Measurements from ENCODE around the gene SRSF9. TPM values are rescaled to one million over a fixed set of nuclear protein-coding genes. Genes with fewer than 3 reads are reported as not detected.
"Not testable (repeated sequence)": the region's sequence is repeated elsewhere in the genome, so short reads cannot be mapped to it uniquely, and the experiment has no call there.

The SRSF9 gene
- total and polyA plus RNA-seq, 9 donors: 71.6 to 123 (median 102) TPM

- H3K36me3 ChIP-seq (ENCODE audit: control insufficient read depth, insufficient read depth, low read length): peaks cover 19% of the 10 kb centered on the region
- not testable (repeated sequence) for H3K27ac ChIP-seq (ENCODE audit: low read length); DNase-seq; H3K27me3 ChIP-seq (ENCODE audit: control insufficient read depth, insufficient read depth, low read length); H3K9me3 ChIP-seq (replicated peaks; ENCODE audit: control insufficient read depth, low read depth, low read length); H3K4me1 ChIP-seq (ENCODE audit: control insufficient read depth, insufficient read depth, low read length); H3K4me3 ChIP-seq (ENCODE audit: low read length)
- no CpG with 5 or more reads among the region's 7 CpGs for WGBS (ENCODE audit: insufficient coverage)
These were observed 18.0 kb upstream of the SRSF9 start for GRCh38 chr12:120487552-120487951.

- H3K27ac ChIP-seq (ENCODE audit: low read length): no peak overlapping the region
- no peaks in the 10 kb centered on the region for H3K9me3 ChIP-seq (replicated peaks; ENCODE audit: control insufficient read depth, low read depth, low read length)
- H3K27me3 ChIP-seq (ENCODE audit: control insufficient read depth, insufficient read depth, low read length): no peaks in the 10 kb centered on the region
- DNase-seq: no peak
- WGBS (ENCODE audit: insufficient coverage): no CpG with 5 or more reads among the region's 7 CpGs
- H3K4me1 ChIP-seq (ENCODE audit: control insufficient read depth, insufficient read depth, low read length): no peaks in the 10 kb centered on the region
- peaks cover 27% of the 10 kb centered on the region for H3K36me3 ChIP-seq (ENCODE audit: control insufficient read depth, insufficient read depth, low read length)
- no peak overlapping the region for H3K4me3 ChIP-seq (ENCODE audit: low read length)
These were observed 16.7 kb upstream of the SRSF9 start for GRCh38 chr12:120485961-120486881.

- Histone ChIP-seq H3K36me3 (ENCODE audit: control insufficient read depth, insufficient read depth, low read length) (peaks cover 15% of the 10 kb centered on the region), H3K27ac (ENCODE audit: low read length) (no peak overlapping the region), H3K4me3 (ENCODE audit: low read length) (no peak overlapping the region), H3K9me3 (replicated peaks; ENCODE audit: control insufficient read depth, low read depth, low read length) (no peaks in the 10 kb centered on the region), H3K4me1 (ENCODE audit: control insufficient read depth, insufficient read depth, low read length) (no peaks in the 10 kb centered on the region), H3K27me3 (ENCODE audit: control insufficient read depth, insufficient read depth, low read length) (no peaks in the 10 kb centered on the region)
- 94% methylated on average over 1 of the region's 1 CpG for WGBS (ENCODE audit: insufficient coverage)
- no peak for DNase-seq
These were observed 14.1 kb upstream of the SRSF9 start for GRCh38 chr12:120483621-120484020.

- H3K9me3 ChIP-seq (replicated peaks; ENCODE audit: control insufficient read depth, low read depth, low read length): no peaks in the 10 kb centered on the region
- WGBS (ENCODE audit: insufficient coverage): 95% methylated on average over 4 of the region's 9 CpGs
- DNase-seq: no peak
- no peak overlapping the region for H3K4me3 ChIP-seq (ENCODE audit: low read length)
- no peaks in the 10 kb centered on the region for H3K27me3 ChIP-seq (ENCODE audit: control insufficient read depth, insufficient read depth, low read length)
- H3K4me1 ChIP-seq (ENCODE audit: control insufficient read depth, insufficient read depth, low read length): no peaks in the 10 kb centered on the region
- H3K27ac ChIP-seq (ENCODE audit: low read length): no peak overlapping the region
- H3K36me3 ChIP-seq (ENCODE audit: control insufficient read depth, insufficient read depth, low read length): peaks cover 12% of the 10 kb centered on the region
These were observed 11.6 kb upstream of the SRSF9 start for GRCh38 chr12:120481022-120481767.

GRCh38 chr12:120480211-120480610, 10.7 kb upstream of the SRSF9 start:
- Histone ChIP-seq H3K4me3 (ENCODE audit: low read length) (no peak overlapping the region), H3K4me1 (ENCODE audit: control insufficient read depth, insufficient read depth, low read length) (no peaks in the 10 kb centered on the region), H3K9me3 (replicated peaks; ENCODE audit: control insufficient read depth, low read depth, low read length) (no peaks in the 10 kb centered on the region), H3K36me3 (ENCODE audit: control insufficient read depth, insufficient read depth, low read length) (peaks cover 12% of the 10 kb centered on the region), H3K27me3 (ENCODE audit: control insufficient read depth, insufficient read depth, low read length) (no peaks in the 10 kb centered on the region), H3K27ac (ENCODE audit: low read length) (no peak overlapping the region)
- WGBS (ENCODE audit: insufficient coverage): 71% methylated on average over 1 of the region's 1 CpG
- DNase-seq: no peak

GRCh38 chr12:120479458-120479857, 9.9 kb upstream of the SRSF9 start:
- Histone ChIP-seq H3K4me1 (ENCODE audit: control insufficient read depth, insufficient read depth, low read length) (no peaks in the 10 kb centered on the region), H3K27ac (ENCODE audit: low read length) (no peak overlapping the region), H3K27me3 (ENCODE audit: control insufficient read depth, insufficient read depth, low read length) (no peaks in the 10 kb centered on the region), H3K9me3 (replicated peaks; ENCODE audit: control insufficient read depth, low read depth, low read length) (no peaks in the 10 kb centered on the region), H3K36me3 (ENCODE audit: control insufficient read depth, insufficient read depth, low read length) (peaks cover 12% of the 10 kb centered on the region), H3K4me3 (ENCODE audit: low read length) (no peak overlapping the region)
- WGBS (ENCODE audit: insufficient coverage): 100% methylated on average over 1 of the region's 1 CpG
- DNase-seq: no peak

GRCh38 chr12:120475643-120476042, 6.1 kb upstream of the SRSF9 start:
- H3K27ac ChIP-seq (ENCODE audit: low read length): no peak overlapping the region
- no peaks in the 10 kb centered on the region for H3K36me3 ChIP-seq (ENCODE audit: control insufficient read depth, insufficient read depth, low read length)
- no peaks in the 10 kb centered on the region for H3K4me1 ChIP-seq (ENCODE audit: control insufficient read depth, insufficient read depth, low read length)
- no peaks in the 10 kb centered on the region for H3K27me3 ChIP-seq (ENCODE audit: control insufficient read depth, insufficient read depth, low read length)
- H3K9me3 ChIP-seq (replicated peaks; ENCODE audit: control insufficient read depth, low read depth, low read length): no peaks in the 10 kb centered on the region
- whole genome bisulfite sequencing (ENCODE audit: insufficient coverage): no CpG with 5 or more reads among the region's 1 CpG
- H3K4me3 ChIP-seq (ENCODE audit: low read length): no peak overlapping the region
- DNase-seq: no peak

GRCh38 chr12:120474616-120474960, 5.0 kb upstream of the SRSF9 start:
- Histone ChIP-seq H3K4me1 (ENCODE audit: control insufficient read depth, insufficient read depth, low read length) (peaks cover 5% of the 10 kb centered on the region), H3K27me3 (ENCODE audit: control insufficient read depth, insufficient read depth, low read length) (no peaks in the 10 kb centered on the region), H3K27ac (ENCODE audit: low read length) (no peak overlapping the region), H3K9me3 (replicated peaks; ENCODE audit: control insufficient read depth, low read depth, low read length) (no peaks in the 10 kb centered on the region), H3K4me3 (ENCODE audit: low read length) (no peak overlapping the region), H3K36me3 (ENCODE audit: control insufficient read depth, insufficient read depth, low read length) (no peaks in the 10 kb centered on the region)
- peak; percentile 76 for DNase-seq
- WGBS (ENCODE audit: insufficient coverage): no CpG with 5 or more reads among the region's 2 CpGs

GRCh38 chr12:120473807-120474615, 4.5 kb upstream of the SRSF9 start:
- DNase-seq: no peak
- Histone ChIP-seq H3K27ac (ENCODE audit: low read length) (no peak overlapping the region), H3K27me3 (ENCODE audit: control insufficient read depth, insufficient read depth, low read length) (no peaks in the 10 kb centered on the region), H3K4me3 (ENCODE audit: low read length) (no peak overlapping the region), H3K9me3 (replicated peaks; ENCODE audit: control insufficient read depth, low read depth, low read length) (no peaks in the 10 kb centered on the region), H3K36me3 (ENCODE audit: control insufficient read depth, insufficient read depth, low read length) (no peaks in the 10 kb centered on the region), H3K4me1 (ENCODE audit: control insufficient read depth, insufficient read depth, low read length) (peaks cover 5% of the 10 kb centered on the region)
- WGBS (ENCODE audit: insufficient coverage): 59% methylated on average over 3 of the region's 6 CpGs

- Histone ChIP-seq H3K36me3 (ENCODE audit: control insufficient read depth, insufficient read depth, low read length) (no peaks in the 10 kb centered on the region), H3K4me1 (ENCODE audit: control insufficient read depth, insufficient read depth, low read length) (peaks cover 16% of the 10 kb centered on the region), H3K9me3 (replicated peaks; ENCODE audit: control insufficient read depth, low read depth, low read length) (no peaks in the 10 kb centered on the region), H3K4me3 (ENCODE audit: low read length) (no peak overlapping the region), H3K27me3 (ENCODE audit: control insufficient read depth, insufficient read depth, low read length) (no peaks in the 10 kb centered on the region), H3K27ac (ENCODE audit: low read length) (no peak overlapping the region)
- no peak for DNase-seq
These were observed 3.0 kb upstream of the SRSF9 start for GRCh38 chr12:120472521-120472920.

All from muscle of leg (tissue), 11 donors.